ENCODE data around the gene FAM83C.

FAM83C gene

GRCh38 chr20:35281506-35282101 is 10.6 kb downstream of the FAM83C start:
- no peak for DNase-seq

GRCh38 chr20:35280523-35280922 is 11.7 kb downstream of the FAM83C start:
- DNase-seq: no peak

GRCh38 chr20:35279533-35280174 is 12.6 kb downstream of the FAM83C start:
- DNase-seq: no peak

GRCh38 chr20:35279040-35279439 is 13.2 kb downstream of the FAM83C start:
- DNase-seq: no peak

DNA sequence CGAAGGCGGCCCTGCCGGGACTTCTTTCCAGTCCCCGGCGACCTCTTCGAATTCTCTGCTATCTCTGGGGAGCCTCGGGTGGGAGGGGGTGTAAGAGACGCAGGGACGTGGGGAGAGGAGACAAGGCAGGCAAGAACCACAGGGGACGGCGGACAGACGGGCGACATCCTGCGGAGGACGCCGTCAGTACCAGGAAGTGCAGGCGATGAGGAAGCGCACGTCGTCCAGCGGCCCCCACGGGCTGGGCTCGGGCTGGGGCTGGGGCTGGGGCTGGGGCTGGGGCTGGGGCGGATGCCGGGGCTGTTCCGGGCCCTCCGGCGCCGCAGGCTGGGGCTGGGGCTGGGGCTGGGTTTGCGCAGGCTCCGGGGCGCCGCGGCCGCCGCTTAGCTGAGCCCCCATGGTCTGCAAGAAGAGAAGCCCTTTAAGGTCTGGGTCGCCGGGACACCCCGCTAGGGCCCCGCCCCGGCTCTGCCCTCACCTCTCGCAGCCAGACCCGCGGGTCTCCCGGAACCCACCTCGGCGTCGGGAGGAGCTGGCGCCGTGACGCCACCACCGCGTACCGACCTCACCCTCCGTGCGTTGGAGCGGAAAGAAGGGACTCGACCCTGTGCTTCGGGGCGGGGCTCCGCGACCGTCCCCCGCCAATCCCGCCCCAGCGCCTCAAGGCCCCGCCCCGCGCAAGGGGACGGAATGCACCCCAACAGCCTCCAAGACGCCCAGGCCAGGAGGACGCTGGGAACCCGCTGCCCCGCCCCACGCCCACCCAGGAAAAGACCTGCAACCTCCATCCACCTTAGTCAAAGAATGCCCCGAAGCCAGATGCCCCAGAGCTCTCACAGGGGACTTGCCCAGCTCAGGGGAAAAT is 14.5 kb downstream of the FAM83C start, which contains the start of gene MMP24OS:
Gene MMP24OS, minus strand, starts transcription at position 592 of the 865 bp plus-strand sequence. Its CDS starts 193 bp downstream, at position 399.
- DNase-seq: peak; percentile 52

- DNase-seq: no peak
Measured at GRCh38 chr20:35277127-35277526, 15.1 kb downstream of the FAM83C start.

DNA sequence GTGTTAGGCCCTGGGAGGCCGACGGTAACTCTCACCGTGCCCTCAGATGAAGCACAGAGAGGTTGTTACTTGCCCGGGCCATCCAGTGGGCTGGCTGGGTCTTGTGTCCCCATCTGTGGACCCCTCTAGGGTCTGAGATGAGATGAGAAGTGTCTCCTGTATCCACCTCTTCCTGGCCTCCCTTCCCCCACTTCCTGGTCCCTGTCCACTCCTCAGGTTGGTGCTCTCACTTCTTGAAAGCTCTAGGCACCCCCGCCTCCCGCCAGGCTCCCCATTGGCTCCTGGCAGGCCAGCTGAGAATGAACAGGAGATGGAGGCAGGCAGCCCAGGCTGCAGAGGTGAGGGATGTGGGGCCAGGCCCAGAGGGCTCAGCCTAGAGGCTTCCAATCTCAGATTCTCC is 15.8 kb downstream of the FAM83C start:
- no peak for DNase-seq

DNA sequence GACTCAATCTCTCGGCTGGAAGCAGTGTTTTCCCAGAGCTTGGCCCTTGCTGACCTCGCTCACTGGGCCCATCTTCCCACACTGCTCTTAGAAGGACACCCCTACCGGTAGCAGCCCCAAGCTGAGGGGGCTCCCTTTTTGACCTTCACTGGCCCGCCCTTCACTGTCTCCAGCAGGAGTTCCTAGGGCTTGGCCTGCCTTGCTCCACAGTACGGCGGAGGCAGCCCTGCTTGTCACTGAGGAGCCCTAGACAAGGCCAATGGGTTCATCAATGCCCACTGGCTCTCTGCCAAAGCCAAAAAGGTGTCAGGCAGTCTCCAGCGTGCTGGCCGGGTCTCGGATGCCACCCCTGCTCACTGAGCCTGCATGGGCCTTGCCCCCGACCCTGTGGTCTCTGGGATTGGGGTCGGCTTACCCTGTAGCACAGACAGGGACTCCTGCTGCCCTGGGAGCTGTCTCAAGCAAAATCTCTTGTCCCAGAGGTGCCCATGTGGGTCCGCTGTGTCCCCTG is 16.4 kb downstream of the FAM83C start:
- no peak for DNase-seq

DNA sequence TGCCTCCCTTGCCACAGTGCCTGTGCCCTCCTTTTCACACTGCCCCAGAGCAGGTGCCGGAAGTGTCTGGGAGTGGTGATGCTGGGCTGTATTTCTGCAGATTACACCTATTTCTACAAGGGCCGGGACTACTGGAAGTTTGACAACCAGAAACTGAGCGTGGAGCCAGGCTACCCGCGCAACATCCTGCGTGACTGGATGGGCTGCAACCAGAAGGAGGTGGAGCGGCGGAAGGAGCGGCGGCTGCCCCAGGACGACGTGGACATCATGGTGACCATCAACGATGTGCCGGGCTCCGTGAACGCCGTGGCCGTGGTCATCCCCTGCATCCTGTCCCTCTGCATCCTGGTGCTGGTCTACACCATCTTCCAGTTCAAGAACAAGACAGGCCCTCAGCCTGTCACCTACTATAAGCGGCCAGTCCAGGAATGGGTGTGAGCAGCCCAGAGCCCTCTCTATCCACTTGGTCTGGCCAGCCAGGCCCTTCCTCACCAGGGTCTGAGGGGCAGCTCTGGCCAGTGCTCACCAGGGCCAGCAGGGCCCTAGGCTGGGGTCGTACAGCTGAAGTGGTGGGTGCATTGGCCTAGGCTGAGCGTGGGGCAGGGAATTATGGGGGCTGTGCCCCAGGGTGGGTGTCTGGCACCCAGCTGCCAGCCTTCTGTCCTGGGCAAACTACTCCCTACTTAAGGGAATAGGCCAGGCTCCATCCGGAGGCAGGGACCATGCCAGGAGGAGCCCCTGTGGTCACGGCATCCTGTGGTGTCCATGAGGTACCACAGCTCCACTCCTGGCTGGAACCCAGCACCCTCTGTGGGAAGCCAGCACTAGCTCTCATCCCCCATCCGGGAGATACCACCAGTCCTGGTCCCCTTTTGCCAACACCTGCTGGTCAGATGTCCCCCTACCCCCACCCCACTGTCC is 17.8 kb downstream of the FAM83C start:
- no peak for DNase-seq

DNA sequence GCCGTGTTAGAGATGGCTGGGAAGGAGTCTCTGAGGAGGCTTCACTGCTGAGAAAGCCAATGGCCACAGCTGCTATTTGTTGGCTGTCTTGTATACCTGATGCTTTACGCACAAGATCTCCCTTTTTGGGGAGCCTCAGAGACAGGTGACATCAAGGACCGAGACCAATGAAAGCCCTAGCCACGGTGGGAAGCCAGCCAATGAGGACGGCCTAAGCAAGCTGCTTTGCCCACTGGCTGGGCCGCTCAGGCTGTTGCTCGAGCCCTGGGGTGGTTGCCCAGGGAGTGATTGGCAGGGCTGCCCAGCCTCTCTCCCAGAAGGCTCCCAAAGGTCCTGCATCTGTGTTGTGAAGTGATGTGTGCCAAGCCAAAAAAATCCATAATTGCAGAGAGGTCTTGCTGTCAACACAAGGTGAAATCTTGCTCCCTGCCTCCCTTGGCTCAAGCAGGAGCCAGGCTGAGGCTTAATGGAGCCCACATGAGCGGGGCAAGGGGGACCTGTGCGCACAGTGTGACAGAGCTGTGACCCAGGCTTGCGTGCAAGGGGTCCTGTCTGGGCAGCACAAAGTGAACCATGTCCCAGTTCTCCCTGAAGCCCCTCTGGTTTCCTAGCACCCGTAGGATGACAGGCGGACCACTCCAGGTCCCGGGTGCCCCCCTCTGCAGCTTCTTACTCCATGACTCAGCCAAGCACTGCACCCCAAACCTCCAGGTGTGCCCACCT is 18.6 kb downstream of the FAM83C start:
- no peak for DNase-seq

DNA sequence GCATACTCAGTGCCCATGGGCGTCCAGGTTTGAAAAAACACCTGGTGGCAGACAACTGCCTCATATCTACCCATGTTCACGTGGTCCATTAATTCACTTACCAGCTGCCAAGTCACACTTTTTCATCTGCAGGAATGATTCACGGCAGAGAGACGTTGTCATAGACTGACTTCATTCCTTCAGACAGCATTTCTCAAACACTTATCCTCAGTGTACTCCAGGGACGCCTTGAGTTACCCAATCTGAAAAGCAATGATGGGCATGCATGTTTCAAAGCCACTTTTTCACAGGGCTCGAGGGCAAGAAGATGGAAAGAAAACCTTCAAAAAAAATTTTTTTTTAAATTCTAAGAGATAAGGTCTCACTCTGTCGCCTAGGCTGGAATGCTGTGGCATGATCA is 20.3 kb downstream of the FAM83C start:
- no peak for DNase-seq

DNA sequence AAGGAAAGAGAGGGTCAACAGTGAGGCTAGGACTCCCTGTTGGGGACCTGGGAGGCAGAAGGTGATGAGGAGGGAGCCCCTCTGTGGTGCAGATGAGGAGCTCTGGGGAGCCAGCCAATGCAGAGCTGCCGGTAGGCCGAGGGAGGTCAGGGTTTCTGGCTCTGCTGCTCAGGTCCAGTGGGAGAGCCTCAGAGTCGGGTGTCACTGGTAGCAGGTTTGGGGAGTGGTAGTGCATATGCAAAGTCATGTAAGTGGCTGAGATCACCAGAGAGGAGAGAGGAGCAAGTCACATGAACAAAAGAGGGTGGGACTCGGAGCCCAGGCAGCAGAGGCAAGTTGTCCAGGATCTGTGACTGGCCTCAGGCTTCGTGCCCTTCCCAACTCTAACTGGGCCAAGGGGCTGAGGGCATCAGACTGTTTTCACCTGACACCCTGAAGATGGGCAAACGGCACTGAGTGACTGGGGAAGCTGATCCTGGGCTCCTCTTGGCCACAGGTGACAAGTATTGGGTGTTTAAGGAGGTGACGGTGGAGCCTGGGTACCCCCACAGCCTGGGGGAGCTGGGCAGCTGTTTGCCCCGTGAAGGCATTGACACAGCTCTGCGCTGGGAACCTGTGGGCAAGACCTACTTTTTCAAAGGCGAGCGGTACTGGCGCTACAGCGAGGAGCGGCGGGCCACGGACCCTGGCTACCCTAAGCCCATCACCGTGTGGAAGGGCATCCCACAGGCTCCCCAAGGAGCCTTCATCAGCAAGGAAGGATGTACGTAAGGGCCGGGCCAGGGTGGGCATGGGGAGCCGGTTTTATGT is 20.9 kb downstream of the FAM83C start:
- no peak for DNase-seq

- no peak for DNase-seq
Measured at GRCh38 chr20:35270021-35270902, 22.0 kb downstream of the FAM83C start.

DNA sequence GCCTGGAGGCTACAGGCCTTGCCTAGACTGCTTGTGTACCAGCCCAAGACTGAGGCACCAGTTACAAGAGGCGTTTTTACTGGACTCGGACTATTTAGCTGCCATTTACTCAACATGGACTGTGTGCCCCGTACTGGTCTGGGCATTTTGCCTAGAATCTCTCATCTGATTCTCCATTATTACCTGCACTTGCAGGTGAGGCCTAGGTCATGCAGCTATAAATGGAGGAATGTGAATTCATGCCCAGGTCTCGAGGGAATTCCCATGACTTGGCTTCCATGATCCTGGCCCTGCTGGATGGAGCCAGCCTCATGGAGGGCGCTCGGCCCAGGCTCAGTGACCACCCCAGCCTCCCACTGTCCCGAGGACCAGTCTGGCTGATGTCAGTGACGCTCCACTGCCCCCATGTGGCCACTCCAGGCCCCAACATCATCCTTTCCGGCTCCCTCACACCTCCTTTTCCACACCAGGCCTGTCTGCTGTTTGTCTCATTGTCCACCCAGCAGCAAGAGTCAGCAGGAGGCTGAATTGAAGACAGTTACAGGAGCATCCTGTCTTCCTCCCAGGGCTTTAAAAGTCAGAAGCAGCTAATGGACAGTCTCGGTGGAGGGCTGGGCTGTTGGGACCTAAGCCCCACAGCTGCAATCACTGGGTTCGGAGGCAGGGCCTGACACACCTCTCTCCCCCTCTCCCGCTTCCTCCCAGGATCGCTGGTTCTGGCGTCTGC is 23.0 kb downstream of the FAM83C start:
- DNase-seq: no peak

DNA sequence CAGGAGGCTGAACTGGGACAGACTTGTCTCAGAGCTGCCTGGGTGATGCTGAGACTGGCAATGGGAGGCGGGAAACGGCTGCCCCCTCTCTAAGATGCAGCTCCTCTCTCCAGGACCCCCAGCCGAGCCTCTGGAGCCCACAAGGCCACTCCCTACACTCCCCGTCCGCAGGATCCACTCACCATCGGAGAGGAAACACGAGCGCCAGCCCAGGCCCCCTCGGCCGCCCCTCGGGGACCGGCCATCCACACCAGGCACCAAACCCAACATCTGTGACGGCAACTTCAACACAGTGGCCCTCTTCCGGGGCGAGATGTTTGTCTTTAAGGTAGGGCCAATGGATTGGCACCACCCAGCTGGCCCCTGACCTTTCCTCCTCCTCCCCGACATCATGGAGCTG is 25.1 kb downstream of the FAM83C start:
- DNase-seq: no peak

- DNase-seq: no peak
Measured at GRCh38 chr20:35264755-35265154, 27.5 kb downstream of the FAM83C start.

GRCh38 chr20:35263532-35264341 is 28.5 kb downstream of the FAM83C start:
- DNase-seq: no peak

Measured in NCI-H524 treated with DMSO at 0.1 percent for 48 hours (cell line).